Muscle layer of colon (tissue), 2 donors: ENCODE results near the gene HNRNPA1L2.
"Not testable (repeated sequence)": the region's sequence is repeated elsewhere in the genome, so short reads cannot be mapped to it uniquely, and the experiment has no call there.

ENCODE experiments used
- H3K27ac ChIP-seq: one replicate; pipeline ENCODE4 v1.7.0; 2013; ENCODE audit warnings: low read depth, mild to moderate bottlenecking, low read length, moderate library complexity
- H3K27me3 ChIP-seq, 2 donors: one replicate each; pipeline ENCODE4 v1.7.0; 2013; ENCODE audit warnings: low read length in 2 of 2, mild to moderate bottlenecking in 2 of 2; ENCODE audit not compliant: insufficient read depth in 2 of 2, control insufficient read depth in 1 of 2
- H3K36me3 ChIP-seq: one replicate; pipeline ENCODE4 v1.7.0; 2013; ENCODE audit warnings: mild to moderate bottlenecking, low read length; ENCODE audit not compliant: insufficient read depth
- H3K4me1 ChIP-seq: one replicate; pipeline ENCODE4 v1.7.0; 2013; ENCODE audit warnings: mild to moderate bottlenecking, low read length; ENCODE audit not compliant: insufficient read depth
- H3K4me3 ChIP-seq, 2 donors: one replicate each; pipeline ENCODE4 v1.7.0; 2013; ENCODE audit warnings: low read length in 2 of 2, low read depth in 1 of 2, mild to moderate bottlenecking in 1 of 2, moderate library complexity in 1 of 2
- H3K9ac ChIP-seq: one replicate; pipeline ENCODE4 v1.7.0; 2013; ENCODE audit warnings: low read length
- H3K9me3 ChIP-seq: one replicate; pipeline ENCODE4 v1.7.0; 2013; ENCODE audit warnings: mild to moderate bottlenecking, low read length
- donor health status: abdominal sarcoma.
- donor health status: Adenocarcinoma of cecum.

HNRNPA1L2 gene

DNA sequence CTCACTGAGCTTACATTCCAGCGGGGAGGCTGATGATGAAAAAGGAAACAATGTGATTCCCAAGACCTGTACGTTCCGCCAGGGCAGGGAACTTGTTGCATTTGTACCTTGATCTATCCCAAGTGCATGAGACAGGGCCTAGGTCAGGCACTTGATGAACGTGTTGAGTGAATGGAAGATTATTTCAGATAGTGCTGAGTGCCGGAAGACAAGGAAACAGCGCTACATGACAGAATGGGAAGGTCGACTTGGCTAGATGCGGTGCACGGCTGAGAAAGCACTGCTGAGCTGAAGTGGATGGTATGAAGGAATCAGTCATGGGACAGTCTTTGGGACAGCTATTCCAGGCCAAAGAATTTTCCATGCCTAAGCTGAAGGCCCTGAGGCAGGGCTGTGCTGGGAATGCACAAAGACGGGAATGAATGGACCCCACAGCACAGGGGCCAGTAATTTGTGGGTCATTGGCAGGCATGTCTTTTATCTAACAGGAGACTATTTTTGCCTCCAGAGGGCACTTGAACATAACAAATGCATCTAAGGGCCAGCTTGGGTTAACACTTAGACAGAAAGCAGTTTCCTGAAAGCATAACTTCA lies 33.1 kb upstream of the HNRNPA1L2 start:
- H3K9me3 ChIP-seq, H3K36me3 ChIP-seq, H3K9ac ChIP-seq, H3K4me3 ChIP-seq, H3K27ac ChIP-seq, H3K27me3 ChIP-seq, H3K4me1 ChIP-seq: not testable (repeated sequence)

DNA sequence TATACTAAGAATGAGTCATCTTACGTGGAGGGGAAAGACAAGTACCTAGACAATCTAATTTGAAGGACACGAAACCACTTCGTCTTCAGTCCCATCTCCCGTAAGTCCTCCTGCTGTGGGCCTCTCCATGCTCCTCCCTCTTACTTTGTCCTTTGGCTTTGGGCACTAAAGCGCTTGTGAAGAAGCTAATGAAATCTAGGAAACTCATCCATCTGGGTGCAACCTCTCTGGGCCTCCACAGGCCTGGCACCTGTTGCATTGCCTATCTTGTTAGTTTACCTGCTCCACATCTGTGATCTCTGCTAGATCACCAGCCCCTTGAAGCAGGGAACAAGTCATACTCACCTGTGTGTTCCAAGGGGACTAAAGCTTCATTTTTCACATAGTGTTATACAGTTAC lies 32.1 kb upstream of the HNRNPA1L2 start:
- H3K9me3 ChIP-seq, H3K4me3 ChIP-seq, H3K9ac ChIP-seq, H3K27me3 ChIP-seq, H3K27ac ChIP-seq, H3K4me1 ChIP-seq, H3K36me3 ChIP-seq: not testable (repeated sequence)

DNA sequence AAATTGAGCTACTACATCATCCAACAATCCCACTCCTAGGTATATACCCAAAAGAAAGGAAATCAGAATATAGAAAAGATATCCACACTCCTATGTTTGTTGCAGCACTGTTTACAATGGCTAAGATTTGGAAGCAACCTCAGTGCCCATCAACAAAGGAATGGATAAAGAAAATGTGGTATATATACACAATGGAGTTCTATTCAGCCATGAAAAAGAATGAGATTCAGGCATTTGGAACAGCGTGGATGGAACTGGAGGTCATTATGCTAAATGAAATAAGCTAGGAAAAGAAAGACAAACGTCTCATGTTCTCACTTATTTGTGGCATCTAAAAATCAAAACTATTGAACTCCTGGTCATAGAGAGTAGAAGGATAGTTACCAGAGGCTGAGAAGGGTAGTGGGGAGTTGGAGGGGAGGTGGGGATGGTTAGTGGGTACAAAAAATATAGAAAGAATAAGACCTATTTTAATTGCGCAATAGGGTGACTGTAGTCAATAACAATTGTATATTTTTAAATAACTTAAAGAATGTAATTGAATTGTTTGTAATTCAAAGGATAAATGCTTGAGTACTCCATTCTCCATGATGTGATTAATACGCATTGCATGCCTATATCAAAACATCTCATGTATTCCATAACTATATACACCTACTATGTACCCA lies 27.0 kb upstream of the HNRNPA1L2 start:
- Histone ChIP-seq H3K9me3 (no peaks in the 10 kb centered on the region), H3K4me1 (peaks cover 6% of the 10 kb centered on the region), H3K27me3 (no peaks in the 10 kb centered on the region), H3K27ac (no peak overlapping the region), H3K9ac (no peak overlapping the region), H3K4me3 (no peak overlapping the region), H3K36me3 (no peaks in the 10 kb centered on the region)

DNA sequence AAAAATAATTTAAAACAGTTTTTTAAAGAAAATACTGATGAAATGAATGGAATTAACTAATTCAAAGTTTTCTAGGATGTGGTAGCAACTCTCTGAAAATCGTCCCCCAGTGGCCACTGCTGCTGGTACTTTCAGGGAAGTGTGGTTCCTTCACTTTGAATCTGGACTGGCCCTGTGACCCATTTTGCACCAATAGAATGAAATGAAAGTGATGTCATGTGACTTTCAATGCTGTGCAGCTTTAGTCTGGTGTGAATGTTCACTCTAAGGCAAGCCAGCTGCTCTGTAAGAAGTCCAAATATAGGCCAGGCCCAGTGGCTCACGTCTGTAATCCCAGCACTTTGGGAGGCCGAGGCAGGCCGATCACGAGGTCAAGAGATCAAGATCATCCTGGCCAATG lies 26.4 kb upstream of the HNRNPA1L2 start:
- no peak overlapping the region for H3K27ac ChIP-seq
- H3K36me3 ChIP-seq = no peaks in the 10 kb centered on the region
- no peaks in the 10 kb centered on the region for H3K9me3 ChIP-seq
- H3K4me1 ChIP-seq = peaks cover 6% of the 10 kb centered on the region
- H3K4me3 ChIP-seq = no peak overlapping the region
- H3K27me3 ChIP-seq = no peaks in the 10 kb centered on the region
- H3K9ac ChIP-seq = no peak overlapping the region

DNA sequence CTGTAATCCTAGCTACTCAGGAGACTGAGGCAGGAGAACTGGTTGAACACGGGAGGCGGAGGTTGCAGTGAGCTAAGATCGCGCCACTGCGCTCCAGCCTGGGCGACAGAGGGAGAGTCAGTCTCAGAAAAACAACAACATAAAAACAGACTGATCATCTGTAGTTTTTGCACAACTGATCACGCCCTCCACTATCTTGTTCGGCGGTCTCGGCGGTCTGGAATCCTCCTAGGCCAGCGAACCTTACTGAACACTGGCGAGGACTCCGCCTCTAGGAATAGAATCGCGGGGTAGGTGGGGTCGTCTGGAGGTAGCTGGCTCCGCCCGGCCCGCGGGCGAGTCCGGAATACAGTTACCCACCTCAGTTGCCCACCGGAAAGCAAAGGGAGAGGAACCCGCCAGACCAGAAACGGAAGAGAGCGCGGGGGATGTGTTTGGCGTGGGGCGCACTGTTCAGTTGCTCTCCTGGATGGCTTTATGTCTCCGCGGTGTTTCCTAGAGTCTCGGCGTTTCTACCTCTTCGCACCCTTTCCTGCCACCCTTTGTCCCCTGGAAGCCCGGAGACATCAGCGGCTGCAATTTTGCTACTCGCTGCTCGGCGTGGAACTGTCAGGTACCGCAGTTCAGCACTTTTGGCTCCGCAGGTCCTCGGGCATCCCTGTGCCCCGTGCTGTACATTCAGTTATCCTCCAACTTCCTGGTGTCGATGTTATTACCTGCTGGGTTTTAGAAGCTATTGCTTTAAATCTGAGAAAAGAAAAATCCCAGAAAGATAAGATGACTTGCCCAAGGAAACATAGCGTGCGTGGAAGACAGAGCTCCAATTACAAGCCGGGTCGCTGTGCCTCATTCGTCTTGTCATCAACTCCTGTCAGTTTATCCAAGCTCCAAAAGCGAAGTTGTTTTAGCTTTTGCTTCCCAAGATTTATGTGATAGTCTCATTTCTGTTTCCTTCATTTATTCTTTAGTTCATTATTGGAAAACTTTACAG lies 24.9 kb upstream of the HNRNPA1L2 start:
- no peaks in the 10 kb centered on the region for H3K27me3 ChIP-seq
- H3K9ac ChIP-seq = peak overlapping the region; percentile 86
- peak overlapping the region; percentile 79 for H3K27ac ChIP-seq
- peaks cover 6% of the 10 kb centered on the region for H3K4me1 ChIP-seq
- H3K4me3 ChIP-seq = peak overlapping the region; percentile 41 to 89
- H3K36me3 ChIP-seq = no peaks in the 10 kb centered on the region
- H3K9me3 ChIP-seq = no peaks in the 10 kb centered on the region

DNA sequence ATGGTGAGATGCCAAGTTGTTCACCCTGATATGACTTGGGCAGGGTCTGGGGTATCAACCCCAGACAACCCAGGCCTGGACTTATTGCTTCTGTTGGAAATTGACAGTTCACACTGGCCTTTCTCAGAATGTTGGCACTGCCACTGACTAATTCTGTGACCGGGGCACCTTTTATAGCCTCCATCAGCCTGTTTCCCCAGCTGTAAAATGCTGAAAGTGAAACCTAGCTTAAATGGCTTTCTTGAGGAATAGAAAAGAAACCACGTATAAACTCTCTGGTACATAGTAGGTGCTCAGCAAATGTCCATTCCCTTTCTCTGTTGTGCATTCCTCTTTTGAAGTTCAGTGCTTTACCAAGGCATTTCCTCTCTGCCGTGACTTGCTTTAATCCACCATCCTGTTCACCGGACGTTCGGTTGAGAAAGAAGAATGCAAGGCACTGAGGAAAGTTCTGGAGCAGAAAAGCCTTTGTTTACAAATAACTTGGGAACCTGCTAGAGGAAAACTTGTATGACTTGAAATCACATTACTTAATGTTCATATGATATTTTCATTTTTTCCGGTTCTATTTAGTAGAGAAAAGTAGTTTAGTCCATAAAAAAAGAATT lies 11.0 kb upstream of the HNRNPA1L2 start:
- not testable (repeated sequence) for H3K4me1 ChIP-seq, H3K4me3 ChIP-seq, H3K27me3 ChIP-seq, H3K9me3 ChIP-seq, H3K27ac ChIP-seq, H3K36me3 ChIP-seq, H3K9ac ChIP-seq

DNA sequence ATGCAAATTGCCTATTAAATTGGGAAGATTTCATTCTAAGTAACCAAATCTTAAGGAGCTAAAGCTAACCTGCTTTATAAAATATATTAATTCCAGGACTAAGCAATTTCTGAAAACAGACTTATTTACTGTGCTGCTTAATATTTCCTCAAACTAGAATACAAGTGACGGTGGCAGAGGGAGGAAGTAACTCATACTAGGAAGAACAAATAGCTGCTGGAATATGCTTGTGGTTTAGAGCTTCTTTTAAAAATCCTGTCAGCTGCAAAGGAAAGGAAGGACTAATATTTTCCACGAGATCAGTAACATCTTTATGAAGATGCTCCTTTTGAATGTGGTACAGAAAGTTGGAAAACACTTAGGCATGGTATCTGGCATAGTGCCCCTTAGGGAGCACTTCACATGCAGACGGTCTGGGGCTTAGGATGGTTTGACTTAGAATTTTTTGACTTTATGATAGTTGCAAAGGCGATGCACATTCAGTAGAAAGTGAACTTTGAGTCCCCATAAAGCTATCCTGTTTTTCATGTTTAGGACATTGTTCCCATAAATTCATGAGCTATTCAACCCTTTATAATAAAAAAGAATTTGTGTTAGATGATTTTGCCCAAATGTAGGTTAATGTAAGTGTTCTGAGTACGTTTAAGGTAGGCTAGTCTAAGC lies 3.4 kb upstream of the HNRNPA1L2 start:
- H3K27ac ChIP-seq = no peak overlapping the region
- H3K9ac ChIP-seq = no peak overlapping the region
- H3K4me3 ChIP-seq = no peak overlapping the region
- H3K27me3 ChIP-seq = no peaks in the 10 kb centered on the region
- H3K9me3 ChIP-seq = no peaks in the 10 kb centered on the region
- H3K4me1 ChIP-seq = no peaks in the 10 kb centered on the region
- peaks cover 20% of the 10 kb centered on the region for H3K36me3 ChIP-seq

DNA sequence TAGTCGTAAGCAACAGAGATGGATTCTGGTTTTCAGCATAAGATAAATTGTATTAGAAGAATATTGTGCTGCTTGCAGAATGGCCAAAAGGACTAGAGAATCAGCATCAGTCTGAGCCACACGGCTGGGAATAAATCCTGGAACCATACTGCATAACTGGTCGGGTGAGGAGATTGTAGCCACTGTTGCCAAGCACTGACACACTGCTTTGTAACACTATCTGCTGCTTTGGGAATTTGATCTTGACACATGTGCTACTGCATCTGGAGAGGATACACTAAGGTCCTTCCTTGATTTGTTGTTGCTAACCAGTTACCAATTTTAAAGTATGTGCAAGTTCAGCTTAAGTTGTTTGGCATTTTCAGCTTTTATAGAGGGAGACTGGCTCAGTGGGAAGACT lies 1.9 kb downstream of the HNRNPA1L2 start:
- Histone ChIP-seq H3K27ac (no peak overlapping the region), H3K9ac (no peak overlapping the region), H3K9me3 (no peaks in the 10 kb centered on the region), H3K36me3 (peaks cover 16% of the 10 kb centered on the region), H3K4me3 (no peak overlapping the region), H3K4me1 (no peaks in the 10 kb centered on the region), H3K27me3 (no peaks in the 10 kb centered on the region)

DNA sequence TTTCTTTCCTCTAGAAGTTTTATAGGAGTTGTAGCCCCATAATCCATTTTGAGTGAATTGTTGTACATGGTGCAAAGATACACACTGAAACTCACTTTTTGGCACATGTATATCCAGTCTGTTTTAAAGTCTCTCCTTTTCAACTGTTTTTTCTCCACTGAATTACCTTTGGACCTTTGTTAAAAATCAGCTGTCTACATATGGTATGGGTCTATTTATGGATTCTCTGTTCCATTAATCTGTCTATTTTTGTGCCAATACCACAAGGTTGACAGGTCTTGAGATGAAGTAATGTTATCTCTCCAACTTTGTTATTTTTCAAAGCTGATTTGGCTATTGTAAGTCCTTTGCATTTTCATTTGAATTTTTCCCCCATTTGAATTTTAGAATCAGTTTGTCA lies 4.7 kb downstream of the HNRNPA1L2 start:
- no peaks in the 10 kb centered on the region for H3K9me3 ChIP-seq
- no peak overlapping the region for H3K4me3 ChIP-seq
- no peak overlapping the region for H3K9ac ChIP-seq
- peaks cover 10% of the 10 kb centered on the region for H3K36me3 ChIP-seq
- no peaks in the 10 kb centered on the region for H3K27me3 ChIP-seq
- no peak overlapping the region for H3K27ac ChIP-seq
- peaks cover 13% of the 10 kb centered on the region for H3K4me1 ChIP-seq

DNA sequence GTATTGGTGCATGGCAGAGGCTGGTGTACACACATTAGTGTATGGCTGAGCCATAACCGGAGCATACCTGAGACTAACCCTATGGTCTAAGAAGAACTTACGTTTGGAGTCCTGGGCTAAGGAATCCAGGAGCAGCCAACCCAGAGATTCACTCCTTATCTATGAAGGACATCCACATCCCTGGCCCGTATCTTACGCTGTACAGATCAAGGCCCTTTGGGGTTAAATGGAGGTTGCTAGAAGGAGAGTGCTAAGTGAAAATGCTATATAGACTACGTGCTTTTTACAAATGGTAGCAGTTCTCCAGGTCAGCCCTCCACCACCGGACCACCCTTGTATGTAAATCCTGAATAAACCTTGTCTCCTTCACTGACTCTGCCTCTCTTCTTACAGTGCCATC lies 8.5 kb downstream of the HNRNPA1L2 start:
- peak overlapping the region; percentile 97 for H3K9ac ChIP-seq
- H3K4me1 ChIP-seq = peaks cover 34% of the 10 kb centered on the region
- no peaks in the 10 kb centered on the region for H3K9me3 ChIP-seq
- peak overlapping the region in 1 of 2 donors; percentile 99 for H3K4me3 ChIP-seq
- no peak overlapping the region for H3K27ac ChIP-seq
- peaks cover 10% of the 10 kb centered on the region for H3K36me3 ChIP-seq
- H3K27me3 ChIP-seq = no peaks in the 10 kb centered on the region

DNA sequence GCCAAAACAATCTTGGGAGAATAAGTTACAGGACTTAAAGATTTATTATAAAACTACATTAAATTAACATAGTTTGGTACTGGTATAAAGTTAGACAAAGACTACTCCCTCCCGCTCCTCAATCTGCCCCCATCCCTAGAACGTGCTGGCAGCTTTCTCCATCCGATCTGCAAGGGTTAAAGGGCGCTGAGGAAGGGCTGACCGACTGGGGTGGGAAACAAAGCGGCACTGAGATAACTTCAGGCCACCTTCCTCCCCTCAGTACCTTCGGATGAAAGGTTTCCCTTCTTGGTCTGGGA lies 9.6 kb downstream of the HNRNPA1L2 start:
- Histone ChIP-seq H3K27me3 (no peaks in the 10 kb centered on the region), H3K27ac (peak overlapping the region; percentile 95), H3K4me1 (peaks cover 38% of the 10 kb centered on the region)

More for the DNA sequence above, 9.6 kb downstream of the HNRNPA1L2 start:
- Histone ChIP-seq H3K36me3 (peaks cover 10% of the 10 kb centered on the region), H3K4me3 (peak overlapping the region; percentile 61 to 99), H3K9me3 (no peaks in the 10 kb centered on the region), H3K9ac (peak overlapping the region; percentile 97)
